Right hindlimb (tissue), 1 donor: ENCODE measurements around the gene SOCS6.

Source experiments
- DNase-seq: peaks from one replicate; pipeline ENCODE4 v3.0.0-alpha.2; 2018

SOCS6 gene

GRCh38 chr18:70289351-70290312 is 787 bp downstream of the SOCS6 start:
- peak; percentile 65 for DNase-seq

DNA sequence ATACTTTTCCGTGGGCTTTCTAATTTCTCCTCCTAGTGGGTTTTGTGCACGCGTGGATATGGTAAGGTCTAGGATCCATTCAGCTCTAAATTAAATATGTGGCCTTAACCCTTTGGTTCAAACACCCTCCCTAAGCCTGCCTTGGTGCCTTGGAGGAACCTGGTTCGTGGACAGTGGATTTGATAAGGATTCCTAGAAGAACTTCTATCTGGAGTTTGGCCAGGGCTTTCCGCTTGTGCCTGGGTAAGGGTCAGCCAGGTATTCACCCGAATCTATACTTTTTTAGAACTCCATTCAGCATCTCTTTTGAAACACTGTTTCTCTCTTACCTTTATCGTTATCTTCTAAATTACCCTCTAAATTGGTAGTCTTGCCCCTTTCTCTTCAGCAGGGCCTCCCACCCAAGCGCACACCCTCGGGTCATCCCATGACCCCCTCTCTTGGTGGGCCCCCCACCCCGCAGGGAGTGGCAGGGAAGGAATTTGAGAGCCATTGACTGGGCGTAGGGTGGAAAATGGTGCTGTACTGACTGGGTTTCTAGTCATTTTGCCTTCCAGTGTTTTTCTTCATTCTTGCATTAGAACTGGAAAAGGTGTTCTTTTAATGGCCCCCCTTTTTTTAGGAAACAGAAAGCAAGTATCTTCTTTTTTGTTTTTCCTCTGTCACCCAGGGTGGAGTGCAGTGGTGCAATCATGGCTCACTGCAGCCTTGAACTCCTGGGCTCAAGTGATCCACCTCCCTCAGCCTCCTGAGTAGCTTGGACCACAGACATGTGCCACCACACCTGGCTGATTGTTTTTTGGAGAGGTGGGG is 1.8 kb downstream of the SOCS6 start:
- DNase-seq, result no peak

DNA sequence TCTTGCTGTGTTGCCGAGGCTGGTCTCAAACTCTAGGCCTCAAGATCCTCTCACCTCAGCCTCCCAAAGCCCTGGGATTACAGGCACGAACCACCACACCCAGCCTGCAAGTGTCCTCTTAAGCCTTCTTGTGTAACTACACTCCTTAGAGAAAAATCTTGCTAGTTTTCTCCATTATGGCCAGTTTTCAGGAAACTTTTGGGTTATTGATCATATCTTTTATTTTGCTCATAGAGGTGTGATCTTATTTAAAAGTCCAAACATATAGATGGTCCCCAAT is 2.4 kb downstream of the SOCS6 start:
- DNase-seq, result no peak

GRCh38 chr18:70292628-70293027 is 3.8 kb downstream of the SOCS6 start:
- DNase-seq, result no peak

DNA sequence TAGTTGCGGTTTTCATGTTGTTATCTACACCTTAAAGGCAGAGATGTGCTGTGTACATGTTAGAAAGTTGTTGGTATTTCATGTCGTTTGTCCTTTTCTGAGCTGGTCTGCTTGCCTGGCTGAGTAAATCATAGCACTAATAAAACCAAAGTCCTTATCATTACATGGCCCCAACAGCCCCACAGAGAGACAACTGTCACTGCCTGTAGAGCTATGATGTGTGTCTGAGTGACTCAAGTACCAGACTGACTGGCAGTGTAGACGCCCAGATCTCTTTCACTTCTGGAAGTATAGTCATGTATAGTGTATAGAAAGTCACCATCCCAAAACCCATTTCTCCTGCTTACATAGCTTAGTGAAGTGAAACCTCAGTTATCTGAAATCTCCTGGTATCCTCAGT is 4.3 kb downstream of the SOCS6 start:
- DNase-seq, result no peak

GRCh38 chr18:70294471-70295191 is 5.8 kb downstream of the SOCS6 start:
- DNase-seq, result no peak

DNA sequence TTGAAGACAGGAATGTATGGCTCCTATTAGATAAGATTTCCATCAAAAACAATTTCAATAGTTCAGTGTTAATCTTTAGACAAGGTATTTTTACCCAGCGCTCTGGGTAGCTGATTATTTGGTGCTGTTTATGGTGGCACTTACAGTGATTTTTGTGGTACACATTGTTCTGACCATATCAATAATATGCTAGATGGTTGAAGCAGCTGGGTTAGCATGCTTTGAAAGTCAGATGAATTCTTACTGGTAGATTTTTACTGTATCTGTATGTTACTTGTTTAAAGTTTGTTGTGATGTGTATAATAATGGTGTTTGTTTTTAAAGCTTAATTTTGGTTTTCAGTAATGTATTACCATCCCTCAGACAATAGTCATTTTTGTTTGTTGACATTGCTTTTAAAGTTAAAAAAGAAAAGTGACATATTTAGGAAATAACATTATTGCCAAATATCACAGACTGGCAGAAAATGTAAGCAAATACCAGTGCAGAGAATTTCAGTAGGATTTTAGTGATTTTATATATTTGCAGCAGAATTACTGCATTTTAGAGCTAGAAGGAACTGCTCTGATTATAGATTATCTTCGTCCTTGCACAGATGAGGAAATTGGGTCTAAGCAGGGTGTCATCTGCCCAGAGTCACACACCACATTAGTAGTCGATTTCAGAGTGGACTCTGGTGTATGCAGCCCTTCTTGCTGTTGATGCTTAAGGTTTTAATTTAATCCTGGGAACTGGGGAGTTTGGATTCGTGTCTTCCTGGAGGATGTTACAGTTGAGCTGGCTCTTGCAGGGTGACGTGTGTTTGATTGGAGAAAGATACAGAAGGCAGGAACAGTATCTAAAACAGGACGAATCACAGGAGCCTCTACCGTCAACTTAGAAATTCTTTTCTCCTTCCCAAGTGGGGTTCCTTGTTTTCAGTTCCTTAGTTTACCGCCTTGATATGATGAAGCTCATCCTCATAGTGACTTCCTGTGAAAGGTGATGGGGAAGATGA is 6.6 kb downstream of the SOCS6 start:
- DNase-seq, result no peak

DNA sequence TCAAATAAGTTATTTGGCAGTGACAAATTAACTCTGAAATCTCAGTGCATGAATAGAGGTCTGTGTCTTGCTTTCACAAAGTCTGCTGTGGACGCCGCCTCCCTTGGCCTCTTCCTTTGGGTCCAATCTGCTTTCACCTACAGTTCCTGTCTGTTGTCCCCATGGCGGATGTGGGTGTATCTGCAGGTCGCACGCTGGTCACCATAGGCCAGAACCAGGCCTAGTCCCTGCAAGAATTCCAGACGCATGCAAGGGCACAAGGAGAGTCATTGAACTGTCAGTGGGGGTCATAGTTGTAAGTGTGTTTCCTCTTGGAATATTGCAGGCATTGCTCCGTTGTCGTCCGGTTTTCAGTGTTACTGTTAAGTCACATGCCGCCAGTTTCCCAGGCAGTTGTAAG is 7.4 kb downstream of the SOCS6 start:
- DNase-seq, result no peak

DNA sequence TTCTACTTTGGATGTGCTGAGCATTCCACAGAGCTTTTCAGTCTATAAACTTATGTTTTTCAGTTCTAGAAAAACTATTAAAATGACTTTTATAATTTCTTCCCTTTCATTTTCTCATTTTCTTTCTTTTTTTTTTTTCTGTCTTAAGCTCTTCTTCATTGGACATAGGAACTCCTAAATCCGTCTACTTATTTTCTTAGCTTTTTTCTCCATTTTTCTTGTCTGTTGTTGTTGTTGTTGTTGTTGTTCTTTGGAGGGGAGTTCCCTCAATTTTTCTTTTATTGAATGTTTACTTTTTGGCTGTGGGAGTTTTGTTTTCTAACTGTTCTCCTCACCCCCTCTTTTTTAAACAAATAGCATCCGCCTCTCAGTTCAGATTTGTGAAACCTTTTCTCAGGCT is 7.9 kb downstream of the SOCS6 start:
- DNase-seq, result no peak

DNA sequence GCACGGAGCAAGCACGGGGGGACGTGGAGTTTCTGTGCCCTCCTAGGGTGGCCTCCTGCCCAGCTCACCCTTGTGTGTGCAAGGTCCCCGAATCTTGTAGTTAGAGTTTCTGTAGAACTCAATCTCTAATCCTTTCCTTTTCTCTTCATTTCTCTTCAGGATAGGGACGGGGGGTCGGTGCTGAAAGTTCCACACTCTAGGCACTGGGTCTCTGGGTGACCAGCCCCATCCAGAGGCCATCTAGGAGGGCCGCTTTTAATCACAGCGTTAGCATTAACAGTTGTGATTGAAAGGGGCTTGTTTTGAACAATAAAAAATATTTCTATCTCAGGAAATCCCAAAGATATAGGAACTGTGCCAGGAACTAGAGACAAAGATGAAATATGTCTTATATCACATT is 10.5 kb downstream of the SOCS6 start:
- no peak for DNase-seq

- DNase-seq, result no peak
Measured at GRCh38 chr18:70301667-70302066, 12.8 kb downstream of the SOCS6 start.

DNA sequence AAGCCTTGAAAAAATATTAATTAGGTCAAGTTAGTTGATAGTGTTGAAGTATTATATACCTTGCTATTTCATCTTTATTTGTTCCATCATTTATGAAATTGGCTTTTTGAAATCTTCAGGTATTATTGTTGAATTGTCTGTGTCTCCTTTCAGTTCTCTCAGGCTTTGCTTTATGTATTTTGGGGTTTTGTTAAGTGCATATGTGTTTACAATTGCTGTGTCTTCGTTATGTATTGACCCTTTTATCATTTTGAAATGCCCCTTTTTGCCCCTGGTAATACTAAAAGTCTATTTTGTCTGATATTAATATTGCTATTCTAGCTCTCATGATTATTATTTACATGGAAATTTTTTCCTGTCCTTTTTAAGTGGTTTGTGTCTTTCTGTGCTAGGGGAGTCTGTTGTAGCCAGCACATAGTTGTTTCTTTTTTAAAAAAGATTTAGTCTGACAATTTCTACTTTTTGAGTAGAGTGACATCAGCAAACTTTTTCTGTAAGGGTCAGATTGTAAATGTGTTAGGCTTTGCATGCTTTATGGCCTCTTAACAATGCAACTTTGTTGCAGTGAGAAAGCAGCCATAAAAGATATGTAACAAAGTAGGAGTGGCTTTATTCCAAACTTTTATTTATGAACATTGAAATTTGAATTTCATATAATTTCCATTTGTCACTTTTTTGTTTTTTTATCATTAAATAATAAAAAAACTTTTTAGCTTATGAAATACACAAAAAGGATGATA is 19.9 kb downstream of the SOCS6 start:
- no peak for DNase-seq

DNA sequence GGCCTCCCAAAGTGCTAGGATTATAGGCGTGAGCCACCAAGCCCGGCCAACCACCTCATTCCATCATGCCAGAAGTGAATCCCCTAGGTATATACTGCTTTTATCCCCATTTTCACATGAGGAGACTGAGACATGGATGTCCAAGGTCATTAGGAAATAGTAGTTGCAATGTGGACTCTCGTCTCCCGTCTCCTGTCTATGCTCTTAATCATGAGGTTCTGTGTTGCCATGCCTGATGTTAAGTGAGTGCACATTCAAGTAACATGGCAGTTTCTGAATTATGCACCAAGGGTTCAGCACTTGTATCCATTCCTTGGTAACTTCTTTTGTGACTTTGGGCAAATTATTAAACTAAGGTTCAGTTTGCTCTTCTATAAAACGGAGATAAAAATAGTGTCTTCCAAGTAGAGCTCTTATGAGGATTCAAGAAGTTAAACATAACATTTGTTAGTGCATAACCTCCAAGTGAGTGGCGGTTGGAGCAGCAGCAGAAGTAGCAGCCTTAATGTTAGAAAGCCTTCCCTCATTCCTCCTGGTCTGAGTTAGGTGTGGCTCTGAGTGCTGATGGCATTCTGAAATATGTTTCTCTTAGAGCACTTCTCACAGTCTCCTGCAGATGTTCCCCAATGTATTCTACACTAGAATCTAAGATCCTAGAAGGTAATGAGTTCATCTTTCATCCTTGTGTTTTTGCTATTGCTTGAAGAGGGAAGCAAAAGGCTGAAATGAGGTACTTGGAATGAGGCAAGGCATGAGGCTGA is 21.9 kb downstream of the SOCS6 start:
- no peak for DNase-seq

- DNase-seq, result no peak
Measured at GRCh38 chr18:70311726-70312125, 22.9 kb downstream of the SOCS6 start.

DNA sequence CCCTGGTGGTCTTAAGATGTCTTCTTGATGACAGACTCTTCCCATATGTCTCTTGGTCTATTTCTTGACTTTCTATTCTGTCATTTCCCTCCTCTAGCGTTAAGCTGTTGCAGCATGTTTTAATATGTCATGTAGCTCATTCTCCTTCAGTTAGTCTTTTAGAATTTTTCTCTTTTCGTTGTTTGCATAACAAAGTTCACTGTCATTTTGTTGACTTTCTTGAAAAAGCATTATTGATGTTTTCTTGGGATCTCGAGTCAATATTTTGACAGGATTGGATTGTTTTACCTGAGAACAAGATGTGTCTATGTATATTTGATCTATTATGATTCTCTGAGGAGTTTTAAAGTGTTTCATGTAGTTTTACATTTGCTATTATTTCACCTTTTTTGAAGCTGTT is 24.8 kb downstream of the SOCS6 start:
- DNase-seq, result no peak

GRCh38 chr18:70314151-70314782 is 25.4 kb downstream of the SOCS6 start:
- no peak for DNase-seq

GRCh38 chr18:70319187-70319586 is 30.3 kb downstream of the SOCS6 start:
- DNase-seq, result no peak

DNA sequence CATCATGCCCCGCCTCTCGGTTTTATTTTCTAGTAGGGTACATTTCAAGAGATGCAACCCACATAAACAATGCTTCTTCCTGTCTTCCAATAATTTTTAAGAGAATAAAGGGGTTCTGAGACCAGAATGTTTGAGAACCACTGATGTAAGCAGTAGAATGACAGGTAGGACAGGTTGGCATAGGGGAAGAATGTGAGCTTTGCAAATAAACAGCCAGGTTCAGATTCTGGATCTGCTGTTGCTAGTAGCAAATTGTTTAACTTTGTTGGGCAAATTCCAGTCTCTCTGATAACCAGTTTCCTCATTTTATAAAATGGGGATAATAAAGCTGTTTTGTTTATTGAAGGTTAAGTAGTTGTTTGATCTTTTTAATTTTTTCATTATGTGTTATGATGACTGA is 32.8 kb downstream of the SOCS6 start:
- no peak for DNase-seq

DNA sequence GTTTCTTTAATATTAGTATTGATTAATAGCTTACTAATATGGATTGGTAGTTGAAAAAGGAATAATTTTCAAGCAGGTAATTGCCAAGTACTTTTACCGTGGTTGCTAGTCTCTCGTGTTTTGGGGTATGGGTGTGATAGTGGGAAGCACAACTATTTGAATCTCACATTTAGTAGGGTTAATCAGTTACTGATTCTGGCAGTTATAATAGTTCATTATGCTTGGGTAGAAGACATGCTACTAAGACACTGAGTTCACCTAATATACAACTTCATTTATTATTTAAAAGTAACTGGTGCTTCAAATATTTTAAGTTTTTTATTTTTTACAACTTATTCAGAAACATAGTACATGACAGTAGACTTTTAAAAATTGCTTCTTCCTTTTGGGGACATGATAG is 33.5 kb downstream of the SOCS6 start:
- no peak for DNase-seq

- DNase-seq, result no peak
Measured at GRCh38 chr18:70322928-70323327, 34.1 kb downstream of the SOCS6 start.
